HG03025 (cell line): ENCODE data around the gene CCDC142.
"Not testable (repeated sequence)": the region's sequence is repeated elsewhere in the genome, so short reads cannot be mapped to it uniquely, and the experiment has no call there.

Experiments
- ATAC-seq: cut with Tn5 transposase; IDR thresholded peaks from one replicate; pipeline ENCODE4 v1.9.1; 2021; ENCODE audit warnings: mild to moderate bottlenecking, moderate library complexity; ENCODE audit not compliant: unreplicated experiment, low FRiP score

Gene CCDC142

DNA sequence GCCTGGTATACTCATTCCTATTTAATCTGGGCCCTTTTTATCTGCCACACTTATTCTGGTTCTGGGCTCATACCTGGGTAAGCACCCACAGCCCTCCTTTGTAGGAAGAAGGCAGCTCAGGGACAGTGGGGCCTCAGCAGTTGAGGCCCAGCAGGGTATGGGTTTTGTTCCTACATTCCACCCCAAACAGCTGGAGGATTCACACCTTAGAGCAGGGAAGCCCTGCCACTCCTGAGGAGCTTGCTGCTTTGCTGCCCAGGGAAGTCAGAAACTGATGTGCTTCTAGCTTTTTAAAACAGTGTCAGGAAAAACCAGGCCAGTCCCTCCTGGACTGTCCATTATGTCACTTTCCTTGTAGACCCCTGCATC is 17.8 kb upstream of the CCDC142 start:
- no peak for ATAC-seq

DNA sequence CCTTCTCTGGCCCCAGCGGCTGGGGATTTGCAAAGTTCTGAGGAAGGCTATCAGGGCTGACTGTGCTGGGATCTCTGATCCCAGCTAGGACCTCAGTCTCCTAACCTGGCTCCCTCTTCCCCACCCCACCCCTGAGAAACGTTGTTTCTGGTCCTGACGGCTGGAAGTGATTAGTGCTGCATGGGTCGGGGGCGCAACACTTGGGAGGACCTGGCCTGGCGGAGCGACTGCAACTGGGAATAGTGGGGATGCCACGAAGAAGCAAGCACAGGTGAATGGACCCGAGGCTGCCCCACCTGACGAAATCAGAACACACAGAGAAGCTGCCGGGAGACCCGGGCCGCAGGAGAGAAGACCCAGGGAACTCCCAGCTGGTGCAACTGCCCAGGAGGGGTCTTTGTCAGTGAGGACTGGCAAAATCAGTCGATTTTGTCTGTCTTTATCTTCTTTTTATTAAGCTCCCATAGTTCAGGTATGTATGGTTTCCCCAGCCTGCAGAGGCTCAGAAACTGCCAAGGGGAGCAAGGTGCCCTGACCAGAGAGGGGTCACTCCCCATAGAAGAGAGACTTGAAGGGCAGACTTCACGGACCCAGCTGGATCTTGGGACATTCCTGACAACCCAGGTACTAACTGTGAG is 17.3 kb upstream of the CCDC142 start:
- no peak for ATAC-seq

DNA sequence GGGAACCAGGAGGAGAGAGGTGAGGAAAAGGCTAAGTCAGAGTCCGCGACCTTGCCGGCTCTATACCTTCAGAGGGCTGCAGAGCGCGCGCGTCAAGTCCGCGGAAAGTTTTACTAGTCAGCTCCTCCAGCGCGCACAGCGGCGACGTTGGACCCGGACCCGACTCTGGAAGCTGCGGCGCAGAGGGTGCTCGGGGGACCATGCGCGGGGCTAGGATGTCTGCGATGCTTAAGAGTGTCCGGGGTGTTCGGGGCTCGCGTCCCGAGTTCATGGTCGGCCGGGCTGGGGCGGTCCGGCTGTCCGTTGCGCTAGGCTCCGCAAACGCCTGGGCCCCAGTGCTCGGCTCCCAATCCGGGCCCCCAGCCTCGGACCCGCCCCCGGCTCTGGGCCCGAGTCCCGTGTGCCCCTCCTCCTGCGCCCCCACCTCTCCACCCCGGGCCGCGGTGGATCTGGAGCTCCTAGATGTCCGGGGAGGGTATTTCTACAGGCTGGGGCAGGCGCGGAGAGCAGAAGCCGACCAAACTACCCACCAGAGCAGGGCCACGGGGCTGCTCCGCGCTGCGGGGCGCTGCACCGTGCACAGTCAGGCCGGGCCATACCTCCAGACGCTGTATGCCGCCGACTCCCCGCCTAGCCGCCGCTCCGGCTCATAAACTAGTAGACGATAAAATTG is 16.6 kb upstream of the CCDC142 start, which contains the start of gene LBX2:
TSS of gene LBX2 (minus strand) at position 337 of the 673 bp plus-strand sequence. CDS start at position 271, 66 bp downstream.
- no peak for ATAC-seq

DNA sequence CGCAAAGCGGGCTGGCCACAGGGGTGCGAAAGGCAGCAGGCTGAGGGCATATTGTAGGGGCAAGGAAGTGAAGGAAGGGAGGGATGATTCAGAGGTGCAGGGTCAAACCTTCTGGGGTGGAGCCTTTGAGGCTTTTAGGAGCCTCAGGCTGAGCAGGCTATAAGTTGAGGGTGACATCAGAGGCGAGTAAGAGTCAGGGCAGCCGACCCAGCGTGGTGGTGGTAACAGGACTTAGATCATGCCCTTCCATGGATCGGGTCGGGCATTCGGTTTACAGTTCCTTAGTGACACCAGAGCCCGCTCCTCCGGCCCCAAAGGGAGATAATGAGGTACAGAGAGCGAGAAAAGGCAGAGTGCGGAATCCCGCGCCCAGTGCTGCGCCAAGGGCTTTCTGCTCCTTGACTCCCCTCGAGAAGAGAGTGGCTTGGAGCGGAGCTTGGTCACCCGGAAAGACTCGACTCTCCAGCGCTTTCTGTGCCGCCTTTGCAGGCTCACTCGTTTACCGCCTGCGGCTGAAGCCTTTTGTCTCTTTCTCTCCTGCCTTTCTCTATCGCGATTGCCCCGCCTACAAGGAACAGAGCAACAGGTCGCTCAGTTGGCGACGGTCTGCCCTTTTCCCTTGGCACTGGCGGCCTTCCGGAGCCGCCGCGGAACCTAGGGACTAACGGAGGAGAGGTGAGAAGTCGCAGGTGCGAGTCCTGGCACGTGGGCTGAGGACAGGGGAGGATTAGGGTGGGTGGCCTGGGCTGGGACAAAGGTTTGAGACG is 15.9 kb upstream of the CCDC142 start:
- ATAC-seq, result no peak

DNA sequence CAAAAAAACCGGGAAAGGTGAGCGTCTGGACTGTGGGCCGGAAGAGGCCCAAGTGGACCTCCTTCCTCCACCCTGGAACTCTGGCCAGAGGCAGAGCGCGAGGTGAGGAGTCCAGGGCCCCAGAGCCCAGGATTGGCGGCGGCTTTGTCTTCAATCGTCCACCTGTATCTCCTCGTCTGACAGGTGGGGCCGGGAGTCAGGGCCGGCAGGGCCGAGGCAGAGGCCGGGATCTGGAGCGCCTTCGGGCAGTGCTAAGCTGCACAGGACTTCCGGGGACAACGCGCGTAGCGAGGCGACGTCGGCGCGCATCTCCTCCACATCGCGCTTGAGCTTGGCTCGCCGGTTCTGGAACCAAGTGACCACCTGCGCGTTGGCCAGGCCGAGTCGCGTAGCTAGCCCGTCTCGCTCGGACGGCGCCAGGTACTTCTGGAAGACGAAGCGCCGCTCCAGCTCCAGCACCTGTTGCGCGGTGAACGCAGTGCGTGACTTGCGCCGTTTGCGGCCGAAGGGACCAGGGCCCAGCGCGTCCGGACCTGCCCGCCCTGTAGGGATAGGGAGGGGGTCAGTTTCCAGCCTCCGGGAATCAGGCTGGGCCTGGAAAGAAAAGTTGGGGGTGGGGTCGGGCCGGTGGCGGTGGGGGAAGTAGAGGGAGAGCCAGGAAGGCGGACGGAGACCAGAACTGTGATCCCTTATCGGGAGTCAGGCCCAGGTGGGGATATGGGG is 15.1 kb upstream of the CCDC142 start:
- no peak for ATAC-seq

DNA sequence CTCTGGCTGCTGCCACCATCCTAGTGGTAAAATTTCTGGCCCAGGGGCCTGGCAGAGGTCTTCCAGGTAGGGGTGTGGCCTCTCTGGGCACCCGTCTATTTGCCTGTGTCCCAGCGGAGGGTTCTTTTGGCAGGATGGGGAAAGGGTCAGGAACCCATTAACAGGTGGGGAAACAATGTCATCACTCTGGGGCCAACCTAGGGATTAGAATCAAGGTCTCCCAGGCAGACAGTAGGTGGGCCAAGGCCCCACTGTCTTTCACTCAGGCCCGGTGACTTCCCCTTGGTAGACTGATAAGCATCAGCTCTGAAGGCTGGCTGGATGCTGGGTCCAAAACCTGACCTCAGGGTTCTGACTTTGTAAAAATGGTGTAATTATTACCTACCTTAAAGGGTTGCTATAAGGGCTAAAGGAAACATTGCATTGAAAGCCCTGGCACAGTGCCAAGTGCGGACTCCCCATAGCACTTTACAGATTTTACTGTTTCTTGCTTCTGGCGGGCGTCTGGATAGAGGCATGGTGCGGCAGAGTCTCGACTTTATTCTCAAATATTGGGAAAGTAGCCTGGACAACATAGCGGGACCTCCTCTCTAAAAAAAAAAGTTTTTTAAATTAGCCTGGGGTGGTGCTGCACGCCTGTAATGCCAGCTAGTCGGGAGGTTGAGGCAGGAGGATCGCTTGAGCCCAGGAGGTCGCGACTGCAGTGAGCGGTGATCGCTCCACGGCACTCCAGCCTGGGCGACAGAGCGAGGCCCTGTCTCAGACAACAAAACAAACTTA is 14.4 kb upstream of the CCDC142 start:
- no peak for ATAC-seq

DNA sequence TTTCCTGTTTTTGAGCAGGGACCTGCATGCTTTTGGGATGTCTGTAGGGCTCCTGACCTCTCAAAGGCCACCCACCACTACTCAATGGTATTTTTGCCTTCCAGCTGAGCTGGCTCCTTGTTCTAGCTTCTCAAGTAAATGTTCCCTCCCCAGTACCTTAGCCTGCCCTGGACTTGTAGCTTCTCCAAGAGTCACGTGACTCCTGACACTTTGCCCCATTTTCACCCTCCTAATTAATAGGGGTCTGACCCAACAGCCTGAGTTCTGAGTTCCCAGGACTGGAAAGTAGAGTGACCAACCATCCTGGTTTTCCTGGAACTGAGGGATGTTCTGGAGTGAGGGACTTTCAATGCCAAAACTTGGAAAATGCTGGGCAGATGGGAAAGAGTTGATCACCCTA is 12.6 kb upstream of the CCDC142 start:
- ATAC-seq, result no peak

DNA sequence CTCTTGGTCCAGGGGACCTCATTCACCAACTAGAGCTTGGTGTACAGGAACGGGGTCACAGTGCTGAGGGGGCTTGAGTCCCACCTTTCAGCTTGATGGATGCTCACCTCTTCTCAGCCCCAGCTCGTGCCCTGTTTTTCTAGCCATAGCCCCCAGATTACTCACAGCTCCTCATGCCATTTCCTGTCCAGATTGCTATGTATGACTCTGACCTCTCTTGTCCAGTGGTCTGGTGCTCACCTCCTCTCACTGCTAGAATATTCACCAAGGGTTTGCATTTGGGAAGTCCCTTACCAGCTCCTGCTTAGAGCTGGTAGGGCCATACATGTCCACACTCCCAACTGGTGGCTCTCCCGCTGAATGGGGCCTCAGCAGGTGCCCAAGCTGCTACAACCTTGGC is 10.7 kb upstream of the CCDC142 start:
- ATAC-seq, result no peak

DNA sequence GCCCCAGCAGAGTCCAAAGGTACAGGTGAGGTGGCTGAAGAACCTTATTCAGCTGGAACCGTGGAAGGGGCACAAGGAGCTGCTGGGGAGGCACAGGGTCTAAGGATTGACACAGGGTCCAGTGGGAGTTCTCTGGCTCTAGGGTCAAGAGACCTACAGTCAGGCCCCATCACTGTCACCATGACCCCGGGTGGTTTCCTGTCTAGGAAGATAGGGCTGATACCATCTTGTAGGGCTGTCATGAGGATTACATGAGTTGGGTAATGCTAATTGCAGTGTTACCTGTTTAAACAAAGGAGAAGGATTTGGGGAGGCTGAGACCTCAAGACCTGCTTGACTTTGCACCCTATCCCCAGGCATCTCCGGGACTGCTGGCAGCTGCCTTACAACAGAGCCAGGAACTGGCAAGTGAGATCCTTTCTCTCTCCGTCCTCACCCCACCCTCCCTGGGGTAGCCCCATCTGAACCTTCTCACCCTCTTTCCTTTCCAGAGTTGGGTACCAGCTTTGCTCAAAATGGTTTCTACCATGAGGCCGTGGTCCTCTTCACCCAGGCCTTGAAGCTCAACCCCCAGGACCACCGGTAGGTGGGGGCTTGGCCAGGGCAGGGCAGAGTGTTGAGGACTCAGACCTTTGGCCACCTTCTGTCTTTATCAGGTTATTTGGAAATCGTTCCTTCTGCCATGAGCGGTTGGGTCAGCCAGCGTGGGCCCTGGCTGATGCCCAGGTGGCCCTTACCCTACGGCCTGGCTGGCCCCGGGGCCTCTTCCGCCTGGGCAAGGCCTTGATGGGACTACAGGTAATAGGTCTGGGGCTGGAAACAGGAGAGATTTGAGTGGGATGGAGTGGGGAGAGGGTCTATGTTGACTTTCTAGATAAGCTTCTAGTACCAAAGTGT is 9.1 kb upstream of the CCDC142 start:
- no peak for ATAC-seq

DNA sequence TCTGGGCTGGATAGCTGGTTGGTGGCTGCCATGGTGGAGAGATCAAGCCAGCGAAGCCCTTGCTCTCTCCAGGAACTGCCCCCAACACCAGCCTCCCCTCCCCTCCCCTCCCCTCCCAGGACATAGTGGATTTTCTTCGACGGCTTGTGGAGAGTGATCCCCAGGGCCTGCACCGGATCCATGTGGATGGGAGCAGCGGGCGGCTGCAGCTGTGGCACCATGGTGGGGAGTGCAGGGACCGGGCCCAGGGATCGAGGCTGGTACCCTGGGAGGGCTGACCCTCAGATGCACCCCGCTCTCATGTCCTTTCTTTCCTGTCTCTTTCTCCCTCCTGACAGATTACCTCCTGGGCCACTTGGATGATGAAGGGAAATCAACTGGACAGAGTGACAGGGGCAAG is 7.1 kb upstream of the CCDC142 start:
- no peak for ATAC-seq

DNA sequence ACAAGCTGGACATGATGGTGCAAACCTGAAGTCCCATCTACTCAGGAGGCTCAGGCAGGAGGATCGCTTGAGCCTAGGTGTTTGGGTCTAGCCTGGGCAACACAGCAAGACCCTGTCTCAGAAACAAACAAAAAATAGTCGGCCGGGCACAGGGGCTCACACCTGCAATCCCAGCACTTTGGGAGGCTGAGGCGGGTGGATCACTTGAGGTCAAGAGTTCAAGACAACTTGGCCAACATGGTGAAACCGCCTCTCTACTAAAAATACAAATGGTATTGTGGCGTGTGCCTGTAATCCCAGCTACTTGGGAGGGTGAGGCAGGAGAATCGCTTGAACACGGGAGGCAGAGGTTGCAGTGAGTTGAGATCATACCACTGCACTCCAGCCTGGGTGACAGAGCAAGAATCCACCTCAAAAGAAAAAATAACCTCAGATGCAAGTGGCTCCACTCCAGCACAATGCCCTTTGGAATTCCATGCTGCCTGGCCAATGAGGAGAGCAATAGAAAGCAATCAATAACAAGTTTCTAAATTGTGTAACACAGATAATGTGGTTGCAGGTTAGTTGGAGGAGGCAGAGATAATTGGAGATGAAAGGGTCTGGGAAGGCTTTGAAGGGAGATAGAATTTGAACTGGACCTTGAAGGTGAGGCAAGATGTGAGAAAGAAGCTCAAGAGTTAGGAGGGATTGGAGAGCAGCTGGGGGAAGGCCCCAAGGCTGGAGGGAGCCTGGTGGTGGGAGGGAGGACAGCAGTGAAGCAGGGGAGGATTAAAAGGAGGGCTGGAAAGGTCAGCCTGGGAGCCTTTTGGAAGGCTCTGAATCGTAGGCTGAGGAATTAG is 6.1 kb upstream of the CCDC142 start:
- ATAC-seq, result no peak

DNA sequence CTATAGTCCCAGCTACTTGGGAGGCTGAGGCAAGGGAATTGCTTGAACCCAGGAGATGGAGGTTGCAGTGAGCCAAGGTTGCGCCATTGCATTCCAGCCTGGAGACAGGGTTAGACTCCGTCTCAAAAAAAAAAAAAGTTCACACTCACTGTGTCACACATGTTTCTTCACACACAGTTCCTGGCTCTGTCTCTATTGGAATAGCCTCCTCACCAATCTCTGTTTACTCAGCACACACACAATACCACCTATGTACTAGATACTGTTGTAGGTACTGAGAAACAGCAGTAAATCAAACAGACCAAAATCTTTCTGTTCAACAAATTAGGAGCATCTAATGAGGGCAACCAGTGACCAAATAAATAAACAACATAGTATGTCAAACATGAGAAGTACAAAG is 3.3 kb upstream of the CCDC142 start:
- no peak for ATAC-seq

DNA sequence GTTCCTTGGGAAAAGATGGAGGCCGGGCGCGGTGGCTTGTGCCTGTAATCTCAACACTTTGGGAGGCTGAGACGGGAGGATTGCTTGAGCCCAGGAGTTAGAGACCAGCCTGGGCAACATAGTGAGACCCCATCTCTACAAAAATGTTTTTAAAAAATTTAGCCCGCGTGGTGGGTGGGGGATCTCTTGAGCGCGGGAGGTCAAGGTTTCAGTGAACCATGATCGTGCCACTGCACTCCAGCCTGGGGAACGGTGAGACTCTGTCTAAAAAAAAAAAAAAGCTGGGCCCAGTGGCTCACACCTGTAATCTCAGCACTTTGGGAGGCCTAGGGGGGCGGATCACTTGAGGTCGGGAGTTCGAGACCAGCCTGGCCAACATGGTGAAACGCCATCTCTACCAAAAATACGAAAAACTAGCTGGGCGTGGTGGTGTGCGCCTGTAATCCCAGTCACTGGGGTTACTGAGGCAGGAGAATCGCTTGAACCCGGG is 922 bp upstream of the CCDC142 start:
- not testable (repeated sequence) for ATAC-seq

DNA sequence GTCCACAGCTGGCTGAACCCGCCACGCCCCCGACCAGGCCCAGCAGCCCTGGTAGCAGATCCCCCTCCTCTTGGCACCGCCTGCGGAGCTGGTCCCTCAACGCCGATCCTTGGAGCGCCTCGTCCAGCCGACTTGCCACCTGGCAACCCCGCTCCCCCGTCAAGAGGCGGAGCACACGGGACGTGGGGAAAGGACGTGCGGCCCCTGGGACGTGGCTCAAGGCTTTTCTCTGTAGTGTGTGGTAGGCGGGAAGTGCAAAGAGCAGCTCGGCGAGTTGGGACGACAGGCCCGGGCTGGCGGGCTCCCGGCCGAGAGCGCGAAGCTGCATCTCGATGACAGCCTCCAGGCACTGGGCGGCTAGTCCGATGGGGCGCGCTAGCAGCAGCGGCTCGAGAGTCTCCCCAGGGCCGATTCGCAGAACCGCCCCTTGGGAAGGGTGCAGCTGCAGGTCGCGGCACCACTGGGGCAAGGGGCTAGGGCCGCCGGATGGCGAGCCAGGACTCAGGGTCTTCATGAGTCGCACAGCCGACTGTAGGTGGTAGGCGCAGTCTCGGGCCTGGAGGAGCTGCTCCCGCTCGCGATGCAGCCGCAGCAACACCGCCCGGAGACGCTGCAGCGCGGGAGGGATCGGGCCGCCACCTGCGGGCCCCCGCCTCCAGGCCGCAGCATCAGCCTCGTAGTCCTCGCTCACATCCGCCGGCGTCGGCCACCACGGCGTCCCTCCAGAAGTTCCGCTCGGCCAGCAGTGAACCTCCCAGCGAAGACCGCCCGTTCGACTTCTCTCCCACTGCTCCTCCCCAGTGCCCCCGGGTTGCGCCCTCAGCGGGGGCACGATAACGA is 617 bp downstream of the CCDC142 start:
- ATAC-seq, result peak; percentile 43

DNA sequence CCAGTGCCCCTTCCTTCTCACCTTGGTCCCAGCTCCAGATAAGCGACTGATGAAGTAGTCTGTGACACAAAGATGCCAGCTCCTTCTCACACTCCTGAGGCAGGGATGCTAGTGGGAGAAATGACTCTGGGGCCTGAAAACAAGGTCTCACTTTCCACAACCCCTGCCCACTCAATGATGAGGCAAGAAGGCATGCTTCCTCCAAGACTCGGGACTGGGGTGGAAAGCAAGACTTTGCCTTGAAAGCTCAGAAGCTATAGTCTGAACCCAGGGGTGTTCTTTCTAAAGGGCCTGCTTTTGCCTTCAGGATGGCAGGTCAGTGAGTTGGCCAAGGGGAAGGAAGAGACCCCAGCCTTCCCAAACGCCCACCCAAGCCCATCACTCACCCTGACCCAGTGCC is 1.4 kb downstream of the CCDC142 start:
- no peak for ATAC-seq

DNA sequence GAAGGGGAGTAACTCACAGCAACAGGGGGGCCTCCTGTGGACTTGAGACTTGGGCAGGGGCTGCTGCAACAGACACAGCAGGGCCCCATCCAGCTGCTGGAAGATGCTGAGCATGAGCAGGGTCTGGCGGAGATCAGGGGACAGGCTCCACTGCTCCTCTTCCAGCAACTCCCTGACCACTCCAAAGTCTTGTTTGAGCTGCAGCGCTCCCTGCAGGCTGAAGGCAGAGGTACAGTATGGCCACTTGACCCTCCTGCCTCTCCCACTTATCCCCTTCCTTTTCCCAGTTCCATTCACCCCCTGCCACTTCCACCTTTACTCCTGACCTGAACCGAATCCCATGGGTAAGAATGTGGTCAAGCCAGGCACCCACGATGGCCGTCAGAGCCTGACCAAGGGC is 7.9 kb downstream of the CCDC142 start:
- no peak for ATAC-seq

DNA sequence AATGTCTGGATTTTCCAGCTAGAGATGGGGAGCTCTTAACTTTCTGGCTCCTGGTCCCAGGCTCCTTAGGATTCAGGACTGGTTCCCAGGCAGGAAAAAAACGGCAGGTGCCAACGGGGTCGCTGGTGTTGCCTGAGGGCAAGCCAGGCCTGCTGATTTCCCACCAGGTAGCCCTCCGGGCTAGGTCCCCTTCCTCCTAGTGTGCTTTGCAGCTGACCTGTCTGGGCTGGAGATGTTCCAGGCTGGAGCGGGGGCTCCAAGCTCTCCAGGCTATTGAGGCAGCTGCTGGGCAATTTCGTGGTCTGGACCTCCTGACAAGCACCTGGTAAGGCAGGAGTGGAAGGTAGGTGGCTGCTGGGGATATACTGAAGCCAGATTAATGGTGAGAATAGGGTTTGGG is 8.3 kb downstream of the CCDC142 start:
- no peak for ATAC-seq

DNA sequence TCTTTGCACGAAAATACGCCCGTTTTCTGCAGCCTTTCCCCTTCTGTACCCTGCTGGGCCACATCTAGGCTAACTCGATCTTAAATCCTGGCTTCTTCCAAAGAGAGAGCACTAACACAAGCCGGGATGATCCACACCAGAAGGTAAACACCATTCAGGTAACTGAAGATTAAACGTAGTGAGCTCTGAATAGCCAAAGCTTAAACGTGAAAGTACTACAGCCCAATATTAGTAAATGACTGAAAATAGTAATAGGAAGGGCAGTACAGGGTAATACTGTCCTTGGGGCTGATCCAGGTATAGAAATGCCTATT is 9.9 kb downstream of the CCDC142 start:
- ATAC-seq, result no peak
